Measurements from ENCODE around the gene CACNA1I.

The CACNA1I gene

DNA sequence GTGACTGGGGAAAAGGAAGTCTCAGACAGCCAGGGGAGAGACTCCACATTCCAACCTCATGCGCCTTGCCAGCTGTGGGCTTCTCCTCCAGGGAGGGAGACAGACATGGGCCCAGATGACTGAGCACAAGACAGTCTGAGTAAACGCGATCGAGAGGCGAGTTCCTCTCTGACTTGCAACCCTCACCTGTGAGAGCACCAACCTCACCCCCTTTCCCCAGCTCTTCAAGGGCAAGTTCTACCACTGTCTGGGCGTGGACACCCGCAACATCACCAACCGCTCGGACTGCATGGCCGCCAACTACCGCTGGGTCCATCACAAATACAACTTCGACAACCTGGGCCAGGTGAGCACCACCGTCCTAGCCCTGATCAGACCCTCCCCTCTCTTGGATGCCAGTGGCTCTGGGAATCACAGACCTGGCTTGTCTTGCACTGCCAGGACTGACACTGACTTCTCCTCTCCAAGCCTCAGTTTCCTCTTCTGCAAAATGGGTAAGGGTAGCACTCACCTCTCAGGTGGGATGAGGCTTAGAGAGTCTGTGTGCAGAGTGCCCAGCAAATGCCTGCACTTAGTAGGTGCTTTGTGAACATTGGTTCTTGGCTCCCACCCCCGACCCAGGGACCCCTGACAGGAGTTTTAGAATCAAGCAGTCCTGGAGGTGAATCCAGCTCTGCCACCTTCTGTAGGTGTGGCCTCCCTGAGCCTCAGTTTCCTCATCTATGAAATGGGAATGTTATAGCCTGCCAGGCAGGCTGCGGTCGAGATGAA lies 95.3 kb downstream of the CACNA1I start:
- no peak for DNase-seq (ENCODE audit: low read depth, low spot score)

DNA sequence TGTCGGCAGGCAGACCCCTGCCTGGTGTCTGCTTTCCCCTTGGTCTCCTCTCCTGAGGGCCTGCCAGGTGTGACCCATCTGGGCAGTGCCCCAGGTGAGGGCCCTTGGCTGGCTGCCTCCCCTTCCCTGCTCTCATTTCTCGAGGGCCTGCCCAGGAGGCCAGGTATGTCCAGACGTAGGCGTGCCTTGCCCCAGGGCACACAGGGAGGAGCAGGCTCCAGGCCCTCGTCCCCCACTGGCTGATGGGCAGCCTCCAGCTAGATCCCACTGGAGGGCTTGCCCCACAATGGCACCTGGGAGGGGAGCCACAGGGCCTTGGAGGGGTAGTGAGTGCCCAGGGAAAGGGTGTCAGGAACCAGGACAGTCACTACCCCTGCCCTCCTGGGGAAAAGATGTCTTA lies 95.9 kb downstream of the CACNA1I start:
- no peak for DNase-seq (ENCODE audit: low read depth, low spot score)

DNA sequence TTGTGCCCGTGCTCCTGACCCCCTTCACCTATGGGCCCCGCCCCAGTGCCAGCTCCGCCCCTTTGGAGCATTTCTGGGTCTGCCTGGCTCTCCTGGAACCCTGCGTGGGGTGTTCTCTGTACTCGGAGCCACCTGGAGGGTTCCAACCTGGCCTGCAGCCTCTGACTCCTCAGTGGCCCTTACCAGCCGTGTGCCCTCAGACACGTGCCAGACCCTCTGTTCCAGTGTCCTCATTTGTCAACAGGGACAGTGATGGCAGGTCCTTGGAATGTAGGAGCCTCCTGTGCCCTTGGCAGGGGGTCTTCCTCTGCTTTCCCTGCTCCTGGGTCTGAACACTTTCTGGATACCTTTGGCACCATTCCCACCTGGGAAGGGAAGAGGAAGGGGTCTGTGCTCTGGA lies 96.4 kb downstream of the CACNA1I start:
- no peak for DNase-seq (ENCODE audit: low read depth, low spot score)

DNA sequence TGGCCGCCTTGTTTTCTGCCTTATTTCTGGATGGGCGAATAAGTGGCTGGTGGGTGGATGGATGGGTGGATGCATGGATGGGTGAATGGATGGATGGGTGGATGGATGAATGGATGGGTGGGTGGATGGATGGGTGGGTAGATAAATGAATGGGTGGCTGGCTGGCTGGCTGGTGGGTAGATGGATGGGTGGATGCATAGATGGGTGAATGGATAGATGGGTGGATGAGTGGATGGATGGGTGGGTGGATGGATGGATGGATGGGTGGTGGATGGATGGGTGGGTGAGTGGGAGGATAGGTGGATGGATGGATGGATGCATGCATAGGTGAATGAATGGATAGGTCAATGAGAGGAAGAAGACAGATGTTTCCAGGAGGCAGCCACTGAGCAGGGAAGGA lies 98.9 kb downstream of the CACNA1I start:
- no peak for DNase-seq (ENCODE audit: low read depth, low spot score)

DNA sequence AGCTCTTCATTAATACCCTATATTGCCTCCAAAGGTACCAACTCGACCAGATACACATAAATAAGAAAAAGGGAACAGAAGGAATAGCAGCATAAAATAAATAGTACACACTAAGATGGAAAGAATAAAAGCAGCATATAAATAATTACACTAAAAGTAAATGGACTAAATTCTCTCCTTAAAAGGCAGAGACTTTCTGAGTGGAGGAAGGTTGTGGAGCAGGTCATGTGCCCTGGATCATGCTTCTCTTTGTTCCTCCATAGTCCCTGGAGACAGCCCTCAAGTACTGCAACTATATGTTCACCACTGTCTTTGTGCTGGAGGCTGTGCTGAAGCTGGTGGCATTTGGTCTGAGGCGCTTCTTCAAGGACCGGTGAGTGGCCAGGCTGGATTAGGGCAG lies 101.4 kb downstream of the CACNA1I start:
- no peak for DNase-seq (ENCODE audit: low read depth, low spot score)

DNA sequence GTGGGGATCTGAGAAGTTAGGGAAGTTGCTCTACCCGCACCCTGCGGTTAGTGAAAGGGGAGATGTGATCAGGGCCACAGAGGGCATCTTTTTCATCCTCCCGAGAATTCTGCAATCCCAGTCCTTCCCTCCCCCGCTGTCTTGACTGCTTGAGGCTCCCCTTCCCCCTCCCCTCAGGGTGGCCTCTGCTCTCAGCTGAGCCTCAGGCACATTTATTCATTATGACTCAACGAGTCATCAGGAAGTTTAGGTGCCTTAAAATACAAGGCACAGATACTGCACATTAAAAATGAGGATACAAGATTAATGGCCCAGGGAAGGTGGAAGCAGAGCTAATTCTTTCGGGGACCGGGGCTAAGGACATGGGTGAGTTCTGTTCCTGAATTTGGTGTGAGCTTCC lies 104.0 kb downstream of the CACNA1I start:
- no peak for DNase-seq (ENCODE audit: low read depth, low spot score)

DNA sequence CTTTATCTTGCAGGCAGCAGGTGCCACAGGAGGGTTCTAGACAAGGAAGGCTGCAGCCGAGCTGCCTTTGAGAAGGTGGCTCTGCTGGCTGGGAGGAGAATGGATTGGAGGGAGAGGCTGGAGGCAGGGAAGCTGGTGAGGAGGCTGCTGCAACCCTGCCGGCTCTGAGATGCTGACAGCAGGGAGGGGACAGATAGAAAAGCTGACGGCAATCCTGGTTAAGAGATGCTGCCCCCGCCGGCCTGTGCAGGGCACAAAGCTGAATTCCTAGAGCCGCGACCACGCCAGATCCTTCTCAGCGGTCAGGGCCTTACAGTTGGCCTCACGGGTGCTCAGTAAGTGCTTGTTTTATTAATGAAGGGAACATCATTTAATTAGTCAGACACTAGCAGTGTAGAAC lies 105.4 kb downstream of the CACNA1I start:
- no peak for DNase-seq (ENCODE audit: low read depth, low spot score)

DNA sequence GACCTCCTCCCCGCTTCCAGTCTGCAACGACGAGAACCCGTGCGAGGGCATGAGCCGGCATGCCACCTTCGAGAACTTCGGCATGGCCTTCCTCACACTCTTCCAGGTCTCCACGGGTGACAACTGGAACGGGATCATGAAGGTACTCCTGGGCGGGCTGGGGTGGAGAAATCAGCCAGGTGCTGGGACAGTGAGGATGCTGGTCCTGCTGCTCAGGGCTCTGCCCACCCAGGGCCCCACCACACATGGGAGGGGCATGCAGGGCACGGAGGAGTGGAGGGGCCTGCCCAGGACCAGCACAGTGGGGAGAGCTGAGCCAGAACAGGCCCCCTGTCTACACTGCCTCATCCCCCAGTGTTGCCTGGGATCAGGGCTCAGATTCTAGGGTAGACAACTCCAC lies 107.4 kb downstream of the CACNA1I start:
- DNase-seq (ENCODE audit: low read depth, low spot score) = no peak

DNA sequence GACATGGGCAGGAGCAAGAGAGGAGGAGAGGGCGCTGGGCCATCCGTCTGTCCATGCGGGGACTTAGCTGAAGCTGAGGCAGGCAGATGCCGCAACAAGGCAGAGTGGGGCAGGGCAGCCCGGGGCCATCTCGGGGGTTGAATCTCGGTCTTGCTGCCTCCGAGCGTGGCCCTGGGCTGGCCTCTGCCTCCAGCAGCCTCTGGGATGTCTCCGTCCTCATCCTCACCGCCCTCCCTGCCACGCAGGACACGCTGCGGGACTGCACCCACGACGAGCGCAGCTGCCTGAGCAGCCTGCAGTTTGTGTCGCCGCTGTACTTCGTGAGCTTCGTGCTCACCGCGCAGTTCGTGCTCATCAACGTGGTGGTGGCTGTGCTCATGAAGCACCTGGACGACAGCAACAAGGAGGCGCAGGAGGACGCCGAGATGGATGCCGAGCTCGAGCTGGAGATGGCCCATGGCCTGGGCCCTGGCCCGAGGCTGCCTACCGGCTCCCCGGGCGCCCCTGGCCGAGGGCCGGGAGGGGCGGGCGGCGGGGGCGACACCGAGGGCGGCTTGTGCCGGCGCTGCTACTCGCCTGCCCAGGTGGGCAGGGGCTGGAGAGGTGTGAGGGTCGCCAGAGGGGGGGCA lies 108.4 kb downstream of the CACNA1I start:
- no peak for DNase-seq (ENCODE audit: low read depth, low spot score)

DNA sequence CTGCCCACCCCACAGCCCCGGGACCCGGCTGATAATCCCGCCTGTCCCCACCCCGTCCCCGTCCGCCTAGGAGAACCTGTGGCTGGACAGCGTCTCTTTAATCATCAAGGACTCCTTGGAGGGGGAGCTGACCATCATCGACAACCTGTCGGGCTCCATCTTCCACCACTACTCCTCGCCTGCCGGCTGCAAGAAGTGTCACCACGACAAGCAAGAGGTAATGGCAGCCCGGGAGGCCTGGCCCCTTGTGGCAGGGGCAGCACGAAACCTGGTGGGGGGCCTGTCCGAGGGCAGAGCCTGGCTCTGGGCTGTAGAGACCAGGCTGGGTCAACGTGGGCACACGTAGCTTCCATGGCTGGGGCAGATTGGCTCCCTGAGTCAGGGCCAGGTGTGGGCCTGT lies 109.1 kb downstream of the CACNA1I start:
- DNase-seq (ENCODE audit: low read depth, low spot score) = no peak

DNA sequence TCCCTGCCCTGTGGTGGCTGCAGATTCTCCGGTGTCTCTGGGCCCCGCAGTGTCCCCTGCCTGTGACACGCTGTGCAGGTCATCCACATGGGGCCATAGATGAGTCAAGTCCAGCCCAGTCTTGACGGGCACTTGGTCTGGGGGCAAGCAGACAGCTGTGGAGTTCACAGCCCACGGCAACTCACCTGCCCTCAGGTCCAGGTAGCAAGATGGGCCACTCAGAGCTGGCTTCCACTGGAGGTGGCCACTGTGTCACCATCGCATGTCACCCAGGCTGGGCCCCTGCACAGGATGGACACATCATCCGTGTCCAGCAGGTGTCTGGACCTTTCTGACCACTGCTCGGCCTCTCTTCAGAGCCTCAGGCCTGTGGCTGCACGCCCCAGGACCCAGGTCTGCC lies 109.9 kb downstream of the CACNA1I start:
- DNase-seq (ENCODE audit: low read depth, low spot score) = no peak

DNA sequence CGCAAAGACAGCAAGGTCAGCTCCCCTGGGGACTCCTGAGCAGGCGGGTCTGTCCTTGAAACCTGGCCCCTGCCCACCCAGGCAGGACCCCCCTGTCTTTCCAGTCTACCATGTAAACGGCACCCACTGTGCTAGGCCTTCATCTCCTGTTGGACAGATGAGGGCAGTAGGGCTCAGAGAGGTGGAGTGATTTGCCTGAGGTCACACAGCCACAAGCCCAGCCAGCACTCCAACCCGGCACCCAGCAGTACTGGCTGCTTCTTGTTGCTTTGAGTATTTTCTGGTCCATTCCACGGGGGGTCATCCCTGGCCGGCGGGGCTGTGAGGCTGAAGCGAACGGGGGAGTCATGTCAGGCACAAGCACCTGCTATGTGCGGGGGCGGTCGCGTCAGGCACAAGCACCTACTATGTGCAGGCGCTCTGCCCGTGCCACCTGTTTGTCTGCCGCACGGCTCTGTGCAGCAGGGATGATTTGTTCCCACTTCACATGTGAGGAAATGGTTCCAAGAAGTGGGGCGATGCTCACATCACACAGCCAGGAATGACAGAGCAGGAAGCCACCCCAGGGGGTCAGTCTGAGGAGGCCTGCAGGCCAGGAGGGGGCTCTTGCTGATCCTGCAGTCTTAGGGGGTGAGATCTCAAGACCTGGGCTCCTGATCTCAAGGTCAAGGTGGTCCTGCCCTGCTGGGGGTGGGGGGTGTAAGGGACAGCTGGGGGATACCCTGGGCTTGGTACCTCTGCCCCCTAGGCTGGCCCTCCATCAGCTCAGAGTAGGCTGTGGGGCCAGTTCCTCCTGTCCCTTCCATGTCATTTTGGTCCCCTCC lies 110.7 kb downstream of the CACNA1I start:
- DNase-seq (ENCODE audit: low read depth, low spot score) = no peak

DNA sequence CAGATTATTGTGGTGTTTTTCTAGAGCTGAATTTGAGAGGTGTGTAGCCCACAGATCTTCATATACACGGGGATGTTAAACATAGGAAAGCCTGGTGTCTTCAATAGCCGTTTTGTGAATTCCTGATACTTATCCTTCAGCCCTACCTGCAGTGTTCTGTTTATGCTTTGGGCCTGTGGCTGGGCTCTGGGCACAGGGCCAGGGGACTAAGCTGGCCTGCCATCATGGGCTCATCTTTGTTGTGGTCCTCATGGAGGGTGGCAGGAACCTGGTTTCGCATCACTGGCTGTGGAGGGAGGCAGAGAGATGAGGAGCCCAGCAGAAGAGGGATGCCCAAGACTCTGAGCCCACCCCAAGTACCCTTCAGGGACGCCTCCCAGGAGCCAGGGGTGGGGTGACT lies 112.4 kb downstream of the CACNA1I start:
- DNase-seq (ENCODE audit: low read depth, low spot score) = no peak

DNA sequence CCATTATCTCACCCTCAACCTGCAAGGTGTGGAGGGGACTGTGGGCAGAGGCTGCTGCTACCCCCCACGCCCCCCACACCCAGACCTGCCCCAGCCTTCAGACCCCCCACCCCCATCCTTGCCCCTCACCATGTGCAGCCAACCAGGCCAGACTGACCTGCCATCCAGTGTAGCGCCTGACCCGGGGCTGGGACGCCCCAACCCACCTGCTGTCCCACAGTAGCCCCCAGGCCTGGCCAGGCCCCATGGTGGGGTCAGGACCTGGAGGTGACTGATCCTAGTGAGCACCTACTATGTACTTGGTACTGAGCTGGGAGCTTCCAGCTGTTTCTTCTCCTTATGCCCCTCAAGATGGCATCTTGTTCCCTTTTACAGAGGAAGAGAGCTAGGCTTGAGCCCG lies 113.1 kb downstream of the CACNA1I start:
- DNase-seq (ENCODE audit: low read depth, low spot score) = no peak

DNA sequence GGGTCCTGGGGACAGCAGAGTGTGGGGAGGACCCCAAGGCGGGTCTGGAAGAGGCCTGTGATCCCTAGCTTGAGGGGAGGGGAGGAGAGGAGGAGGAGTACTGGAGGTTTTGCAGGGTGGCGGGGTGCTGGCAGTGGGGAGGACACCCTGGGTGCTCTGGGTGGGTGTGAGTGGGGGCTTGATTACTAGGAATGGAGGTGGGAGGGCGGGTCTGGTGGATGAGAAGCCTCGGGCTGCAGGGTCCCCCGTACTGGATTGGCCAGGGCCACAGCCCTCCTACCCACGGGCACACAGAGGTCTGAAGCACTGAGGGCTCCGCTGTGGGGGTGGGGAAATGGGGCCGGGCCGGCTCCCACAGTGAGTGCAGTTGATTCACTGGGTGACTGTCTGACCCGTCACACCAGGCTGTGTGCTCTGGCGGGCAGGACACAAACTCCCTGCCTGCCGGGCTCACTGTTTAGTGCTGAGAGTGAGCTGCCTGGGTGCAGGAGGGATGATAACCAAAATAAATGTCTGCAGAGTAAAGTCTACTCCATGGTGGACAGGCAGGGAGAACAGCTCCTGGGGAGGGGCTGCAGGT lies 114.2 kb downstream of the CACNA1I start:
- DNase-seq (ENCODE audit: low read depth, low spot score) = no peak

DNA sequence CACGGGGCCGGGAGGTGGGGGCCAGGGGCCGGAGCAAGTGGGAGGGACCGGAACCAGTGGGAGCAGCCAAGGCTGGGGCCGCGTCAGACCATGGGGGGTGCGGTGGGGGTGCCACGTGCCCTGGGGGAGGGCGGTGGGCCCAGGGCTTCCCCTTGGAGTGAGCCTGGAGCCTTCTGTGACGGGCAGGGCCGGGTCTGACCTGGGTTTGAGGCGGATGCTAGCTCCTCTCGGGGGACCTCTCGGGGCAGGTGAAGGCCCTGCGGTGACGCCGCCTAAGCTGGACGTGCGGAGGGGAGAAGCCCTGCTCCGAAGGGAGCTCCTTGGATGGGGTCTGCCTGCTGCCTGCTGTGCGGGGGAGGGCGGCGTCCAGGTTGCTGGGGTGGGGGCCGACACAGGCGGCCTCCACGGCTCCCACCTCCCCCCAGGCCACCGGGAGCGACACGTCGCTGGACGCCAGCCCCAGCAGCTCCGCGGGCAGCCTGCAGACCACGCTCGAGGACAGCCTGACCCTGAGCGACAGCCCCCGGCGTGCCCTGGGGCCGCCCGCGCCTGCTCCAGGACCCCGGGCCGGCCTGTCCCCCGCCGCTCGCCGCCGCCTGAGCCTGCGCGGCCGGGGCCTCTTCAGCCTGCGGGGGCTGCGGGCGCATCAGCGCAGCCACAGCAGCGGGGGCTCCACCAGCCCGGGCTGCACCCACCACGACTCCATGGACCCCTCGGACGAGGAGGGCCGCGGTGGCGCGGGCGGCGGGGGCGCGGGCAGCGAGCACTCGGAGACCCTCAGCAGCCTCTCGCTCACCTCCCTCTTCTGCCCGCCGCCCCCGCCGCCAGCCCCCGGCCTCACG lies 115.0 kb downstream of the CACNA1I start:
- no peak for DNase-seq (ENCODE audit: low read depth, low spot score)

DNA sequence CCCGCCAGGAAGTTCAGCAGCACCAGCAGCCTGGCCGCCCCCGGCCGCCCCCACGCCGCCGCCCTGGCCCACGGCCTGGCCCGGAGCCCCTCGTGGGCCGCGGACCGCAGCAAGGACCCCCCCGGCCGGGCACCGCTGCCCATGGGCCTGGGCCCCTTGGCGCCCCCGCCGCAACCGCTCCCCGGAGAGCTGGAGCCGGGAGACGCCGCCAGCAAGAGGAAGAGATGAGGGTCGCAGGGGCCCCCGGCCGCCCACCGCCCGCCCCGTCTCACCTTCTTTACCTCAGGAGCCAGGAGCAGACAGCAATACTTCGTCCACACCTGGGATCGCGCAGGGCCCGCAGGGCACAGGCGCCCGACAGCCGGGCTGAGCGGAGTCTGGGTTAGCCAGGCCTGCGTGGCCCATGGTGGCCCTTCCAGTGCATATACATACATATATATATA lies 115.6 kb downstream of the CACNA1I start:
- no peak for DNase-seq (ENCODE audit: low read depth, low spot score)

DNA sequence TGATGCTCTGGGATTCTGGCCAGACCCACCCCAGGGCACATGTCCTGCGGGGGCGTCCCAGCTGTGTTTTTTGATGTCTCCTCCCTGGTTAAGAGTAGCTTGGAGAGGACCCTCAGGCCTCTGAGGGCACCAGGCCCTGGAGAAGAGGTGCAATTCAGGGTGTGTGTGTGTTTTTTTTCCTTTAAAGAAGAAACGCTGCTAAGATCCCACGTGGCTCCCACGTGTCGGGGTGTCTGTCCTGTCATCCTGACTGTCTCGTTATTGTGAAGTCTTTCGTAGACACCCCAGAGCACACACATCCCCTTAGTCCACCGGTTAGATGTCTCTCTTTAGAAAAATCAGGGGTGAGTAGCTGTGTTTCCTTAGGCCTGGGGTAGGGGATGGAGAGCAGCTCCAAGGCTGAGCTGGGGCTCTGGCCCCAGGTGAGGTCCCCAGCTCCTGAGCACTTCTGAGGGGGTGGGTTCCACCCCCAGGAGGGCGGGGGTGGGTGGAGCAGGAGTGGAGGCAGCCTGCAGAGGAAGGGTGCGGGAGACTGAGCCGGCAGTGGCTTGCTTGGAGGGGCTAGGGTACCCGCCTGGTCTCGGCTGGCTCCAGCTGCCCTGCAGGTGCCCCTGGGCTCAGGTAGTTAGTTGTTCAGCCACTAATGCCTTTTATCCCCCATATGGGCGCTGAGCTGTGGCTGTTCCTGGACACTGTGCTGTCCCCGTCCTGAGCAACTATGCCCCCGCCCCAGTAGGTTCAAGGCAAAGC lies 116.4 kb downstream of the CACNA1I start:
- DNase-seq (ENCODE audit: low read depth, low spot score) = no peak

DNA sequence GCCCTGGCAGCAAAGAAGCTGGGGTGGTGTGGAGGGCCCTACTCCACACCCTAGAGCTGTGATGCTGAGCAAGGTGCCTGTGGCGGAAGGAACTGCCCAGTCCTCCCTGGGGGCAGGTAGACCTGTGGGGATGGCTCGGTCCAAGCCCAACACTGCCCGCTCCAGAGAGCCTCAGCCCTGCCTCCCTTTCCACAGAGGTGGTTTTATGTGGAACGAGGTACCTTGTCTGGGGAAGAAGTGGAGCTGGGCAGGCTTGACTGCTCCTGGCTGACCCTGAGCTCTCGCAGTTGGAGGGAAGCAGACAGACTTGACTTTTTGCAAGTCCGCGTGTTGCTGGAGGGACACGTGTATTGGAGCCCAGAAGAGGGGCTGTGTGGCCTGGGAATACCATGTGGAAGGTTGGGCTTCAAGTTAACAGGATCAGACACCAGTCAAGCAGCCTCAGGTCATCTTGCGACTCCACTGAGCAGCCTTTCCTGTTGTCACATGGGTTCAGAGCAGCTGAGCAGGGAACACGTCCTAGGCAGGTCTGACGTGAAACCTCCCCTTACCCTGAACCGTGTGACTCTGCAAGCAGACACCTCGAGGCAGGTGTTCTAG lies 117.7 kb downstream of the CACNA1I start:
- DNase-seq (ENCODE audit: low read depth, low spot score) = no peak

DNA sequence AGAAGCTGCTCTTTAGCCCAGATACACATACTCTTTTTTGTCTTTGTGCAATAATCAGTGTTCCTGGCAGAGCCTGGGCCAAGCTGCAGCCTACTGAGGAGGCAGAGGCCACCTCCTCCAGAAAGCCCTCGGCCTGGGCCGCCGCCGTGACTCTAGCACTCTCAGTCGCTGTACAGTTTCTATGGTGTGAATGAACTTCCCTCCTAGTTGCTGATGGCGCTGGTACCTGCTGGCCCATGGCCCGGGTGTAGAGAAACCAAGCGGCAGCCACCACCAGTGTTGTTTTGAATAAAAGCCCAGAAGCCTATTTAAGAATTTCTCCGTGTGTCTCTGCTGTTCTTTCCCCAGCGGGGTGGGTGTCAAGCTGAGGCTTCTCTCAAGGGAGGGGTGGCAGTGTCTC lies 118.9 kb downstream of the CACNA1I start:
- DNase-seq (ENCODE audit: low read depth, low spot score) = no peak

Data from smooth muscle cell of the brain vasculature (primary cell).